ENCODE data around the gene SLC35F1.

DNA sequence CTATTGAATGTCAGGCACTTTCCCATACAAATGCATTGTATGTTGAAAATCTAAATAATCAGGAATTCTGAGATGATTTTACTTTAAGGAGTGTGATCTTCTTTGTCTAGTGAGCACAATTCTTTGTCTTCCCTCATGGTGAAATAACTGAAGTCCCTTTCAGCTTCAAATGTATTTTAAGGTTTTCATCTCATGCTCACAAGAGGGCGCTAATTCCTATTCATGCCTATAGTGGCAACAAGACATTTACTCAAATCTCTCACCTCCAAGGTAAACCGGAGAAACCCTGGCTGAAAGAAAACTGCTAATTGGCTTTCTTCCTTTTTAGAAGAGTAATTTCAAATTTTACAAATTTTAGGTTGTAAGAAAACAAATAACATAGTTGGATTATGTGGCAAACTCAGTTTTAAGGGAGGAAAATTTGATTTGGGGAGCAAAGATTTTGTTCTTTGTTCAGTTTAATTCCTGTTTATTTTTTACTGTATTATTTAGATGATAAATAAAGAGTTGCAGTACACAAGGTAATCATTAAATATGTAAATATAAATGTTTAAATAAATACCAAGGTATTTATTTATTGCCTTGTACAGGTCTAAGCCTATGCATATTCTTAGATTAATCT is 69.1 kb downstream of the SLC35F1 start:
- TF ChIP-seq, protein P1, sequence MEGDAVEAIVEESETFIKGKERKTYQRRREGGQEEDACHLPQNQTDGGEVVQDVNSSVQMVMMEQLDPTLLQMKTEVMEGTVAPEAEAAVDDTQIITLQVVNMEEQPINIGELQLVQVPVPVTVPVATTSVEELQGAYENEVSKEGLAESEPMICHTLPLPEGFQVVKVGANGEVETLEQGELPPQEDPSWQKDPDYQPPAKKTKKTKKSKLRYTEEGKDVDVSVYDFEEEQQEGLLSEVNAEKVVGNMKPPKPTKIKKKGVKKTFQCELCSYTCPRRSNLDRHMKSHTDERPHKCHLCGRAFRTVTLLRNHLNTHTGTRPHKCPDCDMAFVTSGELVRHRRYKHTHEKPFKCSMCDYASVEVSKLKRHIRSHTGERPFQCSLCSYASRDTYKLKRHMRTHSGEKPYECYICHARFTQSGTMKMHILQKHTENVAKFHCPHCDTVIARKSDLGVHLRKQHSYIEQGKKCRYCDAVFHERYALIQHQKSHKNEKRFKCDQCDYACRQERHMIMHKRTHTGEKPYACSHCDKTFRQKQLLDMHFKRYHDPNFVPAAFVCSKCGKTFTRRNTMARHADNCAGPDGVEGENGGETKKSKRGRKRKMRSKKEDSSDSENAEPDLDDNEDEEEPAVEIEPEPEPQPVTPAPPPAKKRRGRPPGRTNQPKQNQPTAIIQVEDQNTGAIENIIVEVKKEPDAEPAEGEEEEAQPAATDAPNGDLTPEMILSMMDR (IDR thresholded peaks at IDR 0.05), result peak; percentile 86
- no peak for TF ChIP-seq EZH2phosphoT487 (IDR thresholded peaks at IDR 0.05)
- no peak for TF ChIP-seq EZH2 (IDR thresholded peaks at IDR 0.05)
